PFSK-1 (cell line): ENCODE data around the gene UCKL1.

Source experiments
- POLR2AphosphoS5 ChIP-seq: IDR thresholded peaks from 2 replicates; pipeline ENCODE4 v1.6.1; 2012; ENCODE audit warnings: low read depth, mild to moderate bottlenecking, control low read depth, low read length, moderate library complexity
- REST ChIP-seq, 2 experiments: IDR thresholded peaks; 2 replicates each; pipeline versions ENCODE4 v1.6.1 to v1.8.0; 2011 to 2012; ENCODE audit warnings: low read depth in 2 of 2, low read length in 2 of 2, control low read depth in 1 of 2, inconsistent platforms in 1 of 2, mild to moderate bottlenecking in 1 of 2, moderate library complexity in 1 of 2; ENCODE audit not compliant: insufficient read depth in 1 of 2

- TF ChIP-seq REST (IDR thresholded peaks at IDR 0.05; ENCODE audit: insufficient read depth in 1 of 2, low read depth in 2 of 2, low read length in 2 of 2) (no peak), POLR2AphosphoS5 (no peak)
Observed at GRCh38 chr20:63966172-63966943, 10.1 kb upstream of the UCKL1 start.
